ENCODE measurements around the gene C5orf58.

GRCh38 chr5:170247363-170247762, 14.6 kb downstream of the C5orf58 start:
- TF ChIP-seq, protein P1, sequence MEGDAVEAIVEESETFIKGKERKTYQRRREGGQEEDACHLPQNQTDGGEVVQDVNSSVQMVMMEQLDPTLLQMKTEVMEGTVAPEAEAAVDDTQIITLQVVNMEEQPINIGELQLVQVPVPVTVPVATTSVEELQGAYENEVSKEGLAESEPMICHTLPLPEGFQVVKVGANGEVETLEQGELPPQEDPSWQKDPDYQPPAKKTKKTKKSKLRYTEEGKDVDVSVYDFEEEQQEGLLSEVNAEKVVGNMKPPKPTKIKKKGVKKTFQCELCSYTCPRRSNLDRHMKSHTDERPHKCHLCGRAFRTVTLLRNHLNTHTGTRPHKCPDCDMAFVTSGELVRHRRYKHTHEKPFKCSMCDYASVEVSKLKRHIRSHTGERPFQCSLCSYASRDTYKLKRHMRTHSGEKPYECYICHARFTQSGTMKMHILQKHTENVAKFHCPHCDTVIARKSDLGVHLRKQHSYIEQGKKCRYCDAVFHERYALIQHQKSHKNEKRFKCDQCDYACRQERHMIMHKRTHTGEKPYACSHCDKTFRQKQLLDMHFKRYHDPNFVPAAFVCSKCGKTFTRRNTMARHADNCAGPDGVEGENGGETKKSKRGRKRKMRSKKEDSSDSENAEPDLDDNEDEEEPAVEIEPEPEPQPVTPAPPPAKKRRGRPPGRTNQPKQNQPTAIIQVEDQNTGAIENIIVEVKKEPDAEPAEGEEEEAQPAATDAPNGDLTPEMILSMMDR (IDR thresholded peaks at IDR 0.05): no peak
- TF ChIP-seq EP300 (IDR thresholded peaks at IDR 0.05): no peak
- no peak for TF ChIP-seq POLR2AphosphoS5 (IDR thresholded peaks at IDR 0.05)
